Vagina (tissue), 2 donors: ENCODE results near the gene DCLRE1B. TPM values are rescaled to one million over a fixed set of nuclear protein-coding genes. Genes with fewer than 3 reads are reported as not detected.
"Not testable (repeated sequence)": the region's sequence is repeated elsewhere in the genome, so short reads cannot be mapped to it uniquely, and the experiment has no call there.

Experiments used
- DNase-seq, 2 donors: peaks; one replicate each; pipeline ENCODE4 v3.0.0-alpha.2; 2017; ENCODE audit errors: extremely low spot score in 2 of 2
- H3K27ac ChIP-seq: fragments of 200-600 bp; sonication (generic); one replicate; pipeline ENCODE4 v1.5.1; 2019
- H3K27me3 ChIP-seq: fragments of 200-600 bp; sonication (generic); one replicate; pipeline ENCODE4 v1.5.1; 2019
- H3K36me3 ChIP-seq, 2 donors: fragments of 200-600 bp; sonication (generic); one replicate each; pipeline ENCODE4 v1.5.1; 2017 to 2019
- H3K4me1 ChIP-seq: fragments of 200-600 bp; sonication (generic); one replicate; pipeline ENCODE4 v1.5.1; 2019
- H3K4me3 ChIP-seq, 2 donors: fragments of 200-600 bp; sonication (generic); 1 replicate in 1 of 2; 2 replicates in 1 of 2; pipeline ENCODE4 v1.5.1; 2016 to 2019
- H3K9me3 ChIP-seq: fragments of 200-600 bp; sonication (generic); one replicate; pipeline ENCODE4 v1.5.1; 2019
- POLR2A ChIP-seq, 2 donors: fragments of 450-650 bp; IDR thresholded peaks; one replicate each; pipeline ENCODE4 v1.6.1; 2017; ENCODE audit warnings: antibody characterized with exemption in 2 of 2, mild to moderate bottlenecking in 2 of 2, moderate library complexity in 2 of 2
- POLR2AphosphoS5 ChIP-seq, 2 donors: sonication (generic); formaldehyde crosslinking; IDR thresholded peaks; one replicate each; pipeline ENCODE4 v1.9.0; 2017; ENCODE audit warnings: antibody characterized with exemption in 2 of 2, mild to moderate bottlenecking in 2 of 2, low read depth in 1 of 2; ENCODE audit not compliant: insufficient read depth in 1 of 2
- intact Hi-C: fragments of 100-400 bp; cut with DNase I; formaldehyde crosslinking; loops from one replicate; pipeline ENCODE4 v1.15.1; 2023
- total RNA-seq: library from RNA; depleted of rRNA; stranded (reverse); fragments of >200 nt; gene quantifications from one replicate; pipeline ENCODE4 v1.2.3, GENCODE V29; 2016
- TF ChIP-seq, protein P1 (sequence below), 3 experiments: fragments of 450-650 bp in 2 of 3; fragments of 200-600 bp in 1 of 3; sonication (generic) in 1 of 3; IDR thresholded peaks; one replicate each; pipeline ENCODE4 v1.5.1; 2017 to 2019; ENCODE audit warnings: antibody characterized with exemption in 3 of 3, mild to moderate bottlenecking in 2 of 3, moderate library complexity in 2 of 3

DCLRE1B gene
- total RNA-seq, 1 donor from 2014 or later, result 5.2 TPM

DNA sequence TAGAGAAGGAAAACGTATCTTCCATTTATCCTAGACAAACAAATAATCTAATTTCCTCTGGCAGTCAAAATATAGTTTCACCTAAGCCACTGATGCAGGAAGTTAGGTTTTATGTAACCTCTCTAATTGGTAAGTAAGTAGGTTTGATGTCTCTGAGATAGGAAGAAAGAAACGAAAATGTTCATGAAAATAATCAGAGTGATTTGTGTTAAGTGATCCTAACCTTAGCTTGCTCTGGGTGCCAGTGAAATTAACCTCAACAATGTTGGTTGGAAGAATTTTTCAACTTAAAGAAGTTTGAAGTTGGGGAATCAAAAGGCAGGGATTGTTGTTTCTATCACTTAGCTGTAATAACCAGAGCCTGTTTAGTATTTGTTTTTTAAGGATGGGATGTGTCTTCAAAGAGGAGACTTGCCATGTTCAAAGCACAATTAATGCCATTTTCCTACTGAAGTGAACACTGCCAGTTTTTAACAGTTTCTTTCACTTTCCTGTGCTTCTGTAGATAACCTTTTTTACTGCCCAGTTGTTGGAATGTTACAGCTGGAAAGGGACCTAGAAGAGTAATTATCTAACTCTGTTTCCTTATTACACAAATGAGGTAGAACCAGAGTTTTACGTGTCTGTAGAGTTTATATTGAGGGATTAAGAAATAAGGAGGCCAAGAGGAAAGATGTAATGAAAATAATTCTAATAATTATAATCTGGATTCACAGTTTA lies 42.4 kb downstream of the DCLRE1B start:
- Histone ChIP-seq H3K27ac (peak overlapping the region; percentile 30), H3K36me3 (no peaks in the 10 kb centered on the region), H3K4me1 (peaks cover 50% of the 10 kb centered on the region), H3K27me3 (no peaks in the 10 kb centered on the region), H3K4me3 (no peak overlapping the region), H3K9me3 (no peaks in the 10 kb centered on the region)
- intact Hi-C loops, result no loop called here
- TF ChIP-seq, protein P1, sequence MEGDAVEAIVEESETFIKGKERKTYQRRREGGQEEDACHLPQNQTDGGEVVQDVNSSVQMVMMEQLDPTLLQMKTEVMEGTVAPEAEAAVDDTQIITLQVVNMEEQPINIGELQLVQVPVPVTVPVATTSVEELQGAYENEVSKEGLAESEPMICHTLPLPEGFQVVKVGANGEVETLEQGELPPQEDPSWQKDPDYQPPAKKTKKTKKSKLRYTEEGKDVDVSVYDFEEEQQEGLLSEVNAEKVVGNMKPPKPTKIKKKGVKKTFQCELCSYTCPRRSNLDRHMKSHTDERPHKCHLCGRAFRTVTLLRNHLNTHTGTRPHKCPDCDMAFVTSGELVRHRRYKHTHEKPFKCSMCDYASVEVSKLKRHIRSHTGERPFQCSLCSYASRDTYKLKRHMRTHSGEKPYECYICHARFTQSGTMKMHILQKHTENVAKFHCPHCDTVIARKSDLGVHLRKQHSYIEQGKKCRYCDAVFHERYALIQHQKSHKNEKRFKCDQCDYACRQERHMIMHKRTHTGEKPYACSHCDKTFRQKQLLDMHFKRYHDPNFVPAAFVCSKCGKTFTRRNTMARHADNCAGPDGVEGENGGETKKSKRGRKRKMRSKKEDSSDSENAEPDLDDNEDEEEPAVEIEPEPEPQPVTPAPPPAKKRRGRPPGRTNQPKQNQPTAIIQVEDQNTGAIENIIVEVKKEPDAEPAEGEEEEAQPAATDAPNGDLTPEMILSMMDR (IDR thresholded peaks at IDR 0.05), result no peak
- no peak for TF ChIP-seq POLR2A (IDR thresholded peaks at IDR 0.05)
- no peak for TF ChIP-seq POLR2AphosphoS5 (IDR thresholded peaks at IDR 0.05; ENCODE audit: insufficient read depth in 1 of 2, low read depth in 1 of 2)
- DNase-seq, result no peak

DNA sequence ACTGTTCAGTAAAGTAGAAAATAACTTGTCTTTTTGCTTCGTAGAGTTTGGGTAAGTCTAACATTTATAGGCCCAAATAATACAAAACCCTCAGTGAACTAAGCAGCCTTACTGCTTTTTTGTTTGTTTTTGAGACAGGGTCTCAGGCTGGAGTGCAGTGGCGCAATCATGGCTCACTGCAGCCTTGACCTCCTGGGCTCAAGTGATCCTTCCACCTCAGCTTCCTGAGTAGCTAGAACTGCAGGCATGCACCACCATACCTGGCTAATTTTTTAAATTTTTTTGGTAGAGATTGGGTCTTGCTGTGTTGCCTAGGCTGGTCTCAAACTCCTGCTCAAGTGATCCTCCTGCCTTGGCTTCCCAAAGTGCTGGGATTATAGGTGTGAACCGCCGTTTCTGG lies 43.0 kb downstream of the DCLRE1B start:
- H3K27ac ChIP-seq, result peak overlapping the region; percentile 30
- H3K4me3 ChIP-seq, H3K36me3 ChIP-seq, intact Hi-C loops, H3K9me3 ChIP-seq, H3K27me3 ChIP-seq, DNase-seq: not testable (repeated sequence)
- H3K4me1 ChIP-seq, result peaks cover 50% of the 10 kb centered on the region

DNA sequence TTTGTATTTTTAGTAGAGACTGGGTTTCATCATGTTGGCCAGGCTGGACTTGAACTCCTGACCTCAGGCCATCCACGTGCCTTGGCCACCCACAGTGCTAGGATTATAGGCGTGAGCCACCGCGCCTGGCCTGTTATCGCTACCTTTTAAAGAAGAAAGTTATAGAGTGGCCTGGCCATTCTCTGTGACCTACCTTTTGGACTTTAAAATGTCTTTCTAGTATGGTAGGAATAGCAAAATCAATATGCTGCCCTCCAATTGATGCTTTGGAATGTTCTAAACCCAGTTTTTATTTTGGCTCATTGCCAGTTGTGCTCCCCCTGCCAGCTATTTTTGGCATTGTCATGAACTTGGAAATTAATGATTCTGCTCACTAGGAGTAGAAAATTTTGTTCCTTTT lies 43.9 kb downstream of the DCLRE1B start:
- intact Hi-C loops, result no loop called here

DNA sequence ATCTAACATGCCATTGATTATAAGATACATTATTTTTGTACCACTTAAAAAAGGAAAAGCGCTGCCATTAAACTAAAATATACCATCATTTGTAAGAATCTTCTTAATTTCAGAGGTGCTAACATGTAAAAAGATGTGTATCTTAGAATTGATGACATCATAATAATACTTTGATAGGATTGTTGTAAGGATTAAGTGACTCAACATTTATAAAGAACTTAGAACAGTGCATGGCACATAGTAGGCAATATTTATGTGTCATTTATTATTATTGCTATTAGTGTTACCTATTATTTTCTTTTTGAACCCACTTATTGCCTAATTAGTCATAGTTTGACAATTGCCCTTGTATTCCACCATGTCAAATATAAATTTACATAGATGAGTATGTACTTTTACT lies 45.8 kb downstream of the DCLRE1B start:
- Histone ChIP-seq H3K9me3 (no peaks in the 10 kb centered on the region), H3K36me3 (peaks cover 0 to 19% of the 10 kb centered on the region in 2 donors), H3K4me1 (peaks cover 41% of the 10 kb centered on the region), H3K27me3 (no peaks in the 10 kb centered on the region), H3K27ac (no peak overlapping the region), H3K4me3 (no peak overlapping the region)
- TF ChIP-seq, protein P1 (IDR thresholded peaks at IDR 0.05), result no peak
- TF ChIP-seq POLR2A (IDR thresholded peaks at IDR 0.05), result no peak
- TF ChIP-seq POLR2AphosphoS5 (IDR thresholded peaks at IDR 0.05; ENCODE audit: insufficient read depth in 1 of 2, low read depth in 1 of 2), result no peak
- intact Hi-C loops, result no loop called here
- no peak for DNase-seq

More for the DNA sequence above, 43.9 kb downstream of the DCLRE1B start:
- H3K27me3 ChIP-seq, result no peaks in the 10 kb centered on the region
- H3K4me3 ChIP-seq, result no peak overlapping the region
- H3K4me1 ChIP-seq, result peaks cover 50% of the 10 kb centered on the region
- DNase-seq, result no peak
- TF ChIP-seq, protein P1 (IDR thresholded peaks at IDR 0.05), result no peak
- no peak for TF ChIP-seq POLR2A (IDR thresholded peaks at IDR 0.05)
- no peak for TF ChIP-seq POLR2AphosphoS5 (IDR thresholded peaks at IDR 0.05; ENCODE audit: insufficient read depth in 1 of 2, low read depth in 1 of 2)
- no peaks in the 10 kb centered on the region for H3K9me3 ChIP-seq
- H3K36me3 ChIP-seq, result peaks cover 0 to 10% of the 10 kb centered on the region in 2 donors
- H3K27ac ChIP-seq, result no peak overlapping the region

DNA sequence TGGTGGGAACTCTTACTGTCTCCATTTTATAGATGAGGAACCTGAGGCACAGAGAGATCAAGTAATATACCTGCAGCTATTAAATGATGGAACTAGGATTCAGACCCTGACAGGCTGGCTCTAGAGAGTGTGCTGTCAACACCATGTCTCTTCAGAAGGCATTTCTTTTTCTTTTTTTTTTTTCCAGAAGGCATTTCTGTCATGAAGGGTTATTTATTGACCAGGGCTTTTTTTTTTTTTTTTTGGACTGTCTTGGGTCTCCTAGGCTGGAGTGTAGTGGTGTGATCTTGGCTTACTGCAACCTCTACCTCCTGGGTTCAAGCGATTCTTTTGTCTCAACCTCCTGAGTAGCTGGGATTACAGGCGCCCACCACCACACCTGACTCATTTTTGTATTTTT lies 46.6 kb downstream of the DCLRE1B start:
- intact Hi-C loops, result no loop called here
- no peak for DNase-seq
- peaks cover 33% of the 10 kb centered on the region for H3K4me1 ChIP-seq
- H3K27me3 ChIP-seq, result no peaks in the 10 kb centered on the region
- H3K27ac ChIP-seq, result no peak overlapping the region
- peaks cover 0 to 27% of the 10 kb centered on the region in 2 donors for H3K36me3 ChIP-seq
- no peak for TF ChIP-seq POLR2AphosphoS5 (IDR thresholded peaks at IDR 0.05; ENCODE audit: insufficient read depth in 1 of 2, low read depth in 1 of 2)
- TF ChIP-seq, protein P1 (IDR thresholded peaks at IDR 0.05), result no peak
- TF ChIP-seq POLR2A (IDR thresholded peaks at IDR 0.05), result no peak
- H3K4me3 ChIP-seq, result no peak overlapping the region
- no peaks in the 10 kb centered on the region for H3K9me3 ChIP-seq
